Right renal pelvis (tissue), 4 donors: ENCODE results near the gene VAPB. TPM values are rescaled to one million over a fixed set of nuclear protein-coding genes. Genes with fewer than 3 reads are reported as not detected.

Experiments used
- DNase-seq, 4 donors: peaks; one replicate each; pipeline ENCODE4 v3.0.0-alpha.2; 2013; ENCODE audit warnings: low read depth in 4 of 4, low spot score in 3 of 4, missing footprints in 1 of 4
- polyA plus RNA-seq, 4 donors: library from polyadenylated mRNA; unstranded; fragments of 120-200 nt; gene quantifications; one replicate each; pipeline ENCODE4 v1.2.1, GENCODE V29; 2013; ENCODE audit not compliant: insufficient read length in 4 of 4

The VAPB gene
- polyA plus RNA-seq, 4 donors = 50.0 to 65.8 (median 63.2) TPM

- DNase-seq = no peak
Measured at GRCh38 chr20:58377017-58377416, 12.0 kb upstream of the VAPB start.

- DNase-seq = no peak
Measured at GRCh38 chr20:58377766-58378401, 11.1 kb upstream of the VAPB start.

- no peak for DNase-seq
Measured at GRCh38 chr20:58378704-58379103, 10.3 kb upstream of the VAPB start.

GRCh38 chr20:58381627-58382026, 7.4 kb upstream of the VAPB start:
- no peak for DNase-seq

- DNase-seq = no peak
Measured at GRCh38 chr20:58382096-58382495, 6.9 kb upstream of the VAPB start.

- no peak for DNase-seq
Measured at GRCh38 chr20:58384821-58385220, 4.2 kb upstream of the VAPB start.

- DNase-seq = no peak
Measured at GRCh38 chr20:58388028-58388601, 914 bp upstream of the VAPB start.

- DNase-seq = no peak
Measured at GRCh38 chr20:58389324-58389967, 417 bp downstream of the VAPB start.

GRCh38 chr20:58389968-58390658, 1.1 kb downstream of the VAPB start:
- no peak for DNase-seq

GRCh38 chr20:58390659-58391035, 1.6 kb downstream of the VAPB start:
- DNase-seq = no peak

GRCh38 chr20:58392286-58392685, 3.3 kb downstream of the VAPB start:
- DNase-seq = no peak

- no peak for DNase-seq
Measured at GRCh38 chr20:58393299-58393698, 4.3 kb downstream of the VAPB start.

GRCh38 chr20:58394801-58395200, 5.8 kb downstream of the VAPB start:
- no peak for DNase-seq

GRCh38 chr20:58395604-58396003, 6.6 kb downstream of the VAPB start:
- DNase-seq = no peak

GRCh38 chr20:58397429-58397828, 8.4 kb downstream of the VAPB start:
- no peak for DNase-seq

GRCh38 chr20:58398254-58398653, 9.2 kb downstream of the VAPB start:
- DNase-seq = no peak

- no peak for DNase-seq
Measured at GRCh38 chr20:58399926-58400325, 10.9 kb downstream of the VAPB start.

GRCh38 chr20:58401162-58401561, 12.1 kb downstream of the VAPB start:
- DNase-seq = no peak

- DNase-seq = no peak
Measured at GRCh38 chr20:58402305-58402704, 13.3 kb downstream of the VAPB start.

GRCh38 chr20:58402827-58403226, 13.8 kb downstream of the VAPB start:
- no peak for DNase-seq

GRCh38 chr20:58403272-58403671, 14.2 kb downstream of the VAPB start:
- DNase-seq = no peak
